HepG2 (cell line): ENCODE measurements around the gene MOB4. TPM values are rescaled to one million over a fixed set of nuclear protein-coding genes. Genes with fewer than 3 reads are reported as not detected.

Experiments
- ATF7-NPFF ChIP-seq: sonication (generic); formaldehyde crosslinking; IDR thresholded peaks from 2 replicates; pipeline ENCODE4 v1.8.1; 2023; ENCODE audit warnings: mild to moderate bottlenecking, low read depth, missing genetic modification reagents, moderate library complexity
- DMTF1 ChIP-seq: sonication (generic); formaldehyde crosslinking; IDR thresholded peaks from 2 replicates; pipeline ENCODE4 v1.4.0; 2020; ENCODE audit warnings: mild to moderate bottlenecking, missing genetic modification reagents
- HNRNPK ChIP-seq: fragments of 200-400 bp; formaldehyde crosslinking; IDR thresholded peaks from 2 replicates; pipeline ENCODE4 v1.6.1; 2018; ENCODE audit warnings: low read length, low read depth, moderate library complexity, mild to moderate bottlenecking; ENCODE audit not compliant: poor library complexity, severe bottlenecking
- TOE1 ChIP-seq: sonication (generic); formaldehyde crosslinking; IDR thresholded peaks from 2 replicates; pipeline ENCODE4 v1.4.0; 2020; ENCODE audit warnings: mild to moderate bottlenecking, missing genetic modification reagents
- ZNF10 ChIP-seq: sonication (generic); formaldehyde crosslinking; IDR thresholded peaks from 2 replicates; pipeline ENCODE4 v1.4.0; 2020; ENCODE audit warnings: mild to moderate bottlenecking, low read depth, missing genetic modification reagents, borderline replicate concordance
- ZNF367 ChIP-seq: sonication (generic); formaldehyde crosslinking; IDR thresholded peaks from 2 replicates; pipeline ENCODE4 v1.4.0; 2020; ENCODE audit warnings: missing genetic modification reagents, borderline replicate concordance
- ZNF639 ChIP-seq: conservative IDR thresholded peaks from 2 replicates; pipeline ENCODE4 v1.6.1; 2018; ENCODE audit warnings: missing genetic modification reagents
- polyA plus RNA-seq, 8 experiments: library from polyadenylated mRNA; depleted of rRNA in 3 of 8; stranded (reverse) in 7 of 8; unstranded in 1 of 8; fragments of >200 nt; fragmentation: Illumina TruSeq in 4 of 8; extraction: Trizol in 4 of 8; gene quantifications; 2 replicates each; pipeline versions ENCODE4 v1.2.1 to v1.2.3, GENCODE V29; 2011 to 2016; ENCODE audit warnings: low read depth in 4 of 8, missing spikeins in 1 of 8, mixed read lengths in 1 of 8; ENCODE audit not compliant: insufficient read depth in 1 of 8
- total RNA-seq, 5 experiments: library from RNA; depleted of rRNA; stranded (reverse); fragments of >200 nt; fragmentation: Illumina TruSeq; extraction: Trizol; gene quantifications; 2 replicates each; pipeline ENCODE4 v1.2.3, GENCODE V29; 2016; ENCODE audit warnings: low read depth in 1 of 5
- TF ChIP-seq, protein P1 (sequence below): sonication (generic); formaldehyde crosslinking; IDR thresholded peaks from 2 replicates; pipeline ENCODE4 v1.4.0; 2020; ENCODE audit warnings: mild to moderate bottlenecking, missing genetic modification reagents, borderline replicate concordance
- TF ChIP-seq, protein P2 (sequence below): sonication (generic); formaldehyde crosslinking; conservative IDR thresholded peaks from 2 replicates; pipeline ENCODE4 v1.8.0; 2022; ENCODE audit warnings: missing genetic modification reagents
- TF ChIP-seq, protein P3 (sequence below): sonication (generic); formaldehyde crosslinking; IDR thresholded peaks from 2 replicates; pipeline ENCODE4 v1.9.0; 2021; ENCODE audit warnings: missing genetic modification reagents, borderline replicate concordance

Gene MOB4
- total and polyA plus RNA-seq, 2 of the 13 experiments (the other 11 are each of a cell fraction or from before 2014, with no cell fraction given) = 35.7 to 38.6 TPM

- TF ChIP-seq, protein P1, sequence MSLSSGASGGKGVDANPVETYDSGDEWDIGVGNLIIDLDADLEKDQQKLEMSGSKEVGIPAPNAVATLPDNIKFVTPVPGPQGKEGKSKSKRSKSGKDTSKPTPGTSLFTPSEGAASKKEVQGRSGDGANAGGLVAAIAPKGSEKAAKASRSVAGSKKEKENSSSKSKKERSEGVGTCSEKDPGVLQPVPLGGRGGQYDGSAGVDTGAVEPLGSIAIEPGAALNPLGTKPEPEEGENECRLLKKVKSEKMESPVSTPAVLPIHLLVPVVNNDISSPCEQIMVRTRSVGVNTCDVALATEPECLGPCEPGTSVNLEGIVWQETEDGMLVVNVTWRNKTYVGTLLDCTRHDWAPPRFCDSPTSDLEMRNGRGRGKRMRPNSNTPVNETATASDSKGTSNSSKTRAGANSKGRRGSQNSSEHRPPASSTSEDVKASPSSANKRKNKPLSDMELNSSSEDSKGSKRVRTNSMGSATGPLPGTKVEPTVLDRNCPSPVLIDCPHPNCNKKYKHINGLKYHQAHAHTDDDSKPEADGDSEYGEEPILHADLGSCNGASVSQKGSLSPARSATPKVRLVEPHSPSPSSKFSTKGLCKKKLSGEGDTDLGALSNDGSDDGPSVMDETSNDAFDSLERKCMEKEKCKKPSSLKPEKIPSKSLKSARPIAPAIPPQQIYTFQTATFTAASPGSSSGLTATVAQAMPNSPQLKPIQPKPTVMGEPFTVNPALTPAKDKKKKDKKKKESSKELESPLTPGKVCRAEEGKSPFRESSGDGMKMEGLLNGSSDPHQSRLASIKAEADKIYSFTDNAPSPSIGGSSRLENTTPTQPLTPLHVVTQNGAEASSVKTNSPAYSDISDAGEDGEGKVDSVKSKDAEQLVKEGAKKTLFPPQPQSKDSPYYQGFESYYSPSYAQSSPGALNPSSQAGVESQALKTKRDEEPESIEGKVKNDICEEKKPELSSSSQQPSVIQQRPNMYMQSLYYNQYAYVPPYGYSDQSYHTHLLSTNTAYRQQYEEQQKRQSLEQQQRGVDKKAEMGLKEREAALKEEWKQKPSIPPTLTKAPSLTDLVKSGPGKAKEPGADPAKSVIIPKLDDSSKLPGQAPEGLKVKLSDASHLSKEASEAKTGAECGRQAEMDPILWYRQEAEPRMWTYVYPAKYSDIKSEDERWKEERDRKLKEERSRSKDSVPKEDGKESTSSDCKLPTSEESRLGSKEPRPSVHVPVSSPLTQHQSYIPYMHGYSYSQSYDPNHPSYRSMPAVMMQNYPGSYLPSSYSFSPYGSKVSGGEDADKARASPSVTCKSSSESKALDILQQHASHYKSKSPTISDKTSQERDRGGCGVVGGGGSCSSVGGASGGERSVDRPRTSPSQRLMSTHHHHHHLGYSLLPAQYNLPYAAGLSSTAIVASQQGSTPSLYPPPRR (CRISPR knock-in tag) = peak; percentile 83
- TF ChIP-seq HNRNPK = peak; percentile 93
- TF ChIP-seq, protein P2, sequence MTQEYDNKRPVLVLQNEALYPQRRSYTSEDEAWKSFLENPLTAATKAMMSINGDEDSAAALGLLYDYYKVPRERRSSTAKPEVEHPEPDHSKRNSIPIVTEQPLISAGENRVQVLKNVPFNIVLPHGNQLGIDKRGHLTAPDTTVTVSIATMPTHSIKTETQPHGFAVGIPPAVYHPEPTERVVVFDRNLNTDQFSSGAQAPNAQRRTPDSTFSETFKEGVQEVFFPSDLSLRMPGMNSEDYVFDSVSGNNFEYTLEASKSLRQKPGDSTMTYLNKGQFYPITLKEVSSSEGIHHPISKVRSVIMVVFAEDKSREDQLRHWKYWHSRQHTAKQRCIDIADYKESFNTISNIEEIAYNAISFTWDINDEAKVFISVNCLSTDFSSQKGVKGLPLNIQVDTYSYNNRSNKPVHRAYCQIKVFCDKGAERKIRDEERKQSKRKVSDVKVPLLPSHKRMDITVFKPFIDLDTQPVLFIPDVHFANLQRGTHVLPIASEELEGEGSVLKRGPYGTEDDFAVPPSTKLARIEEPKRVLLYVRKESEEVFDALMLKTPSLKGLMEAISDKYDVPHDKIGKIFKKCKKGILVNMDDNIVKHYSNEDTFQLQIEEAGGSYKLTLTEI (CRISPR knock-in tag) = no peak
- peak; percentile 94; the same call in 1 of the 2 replicates for TF ChIP-seq ZNF367 (CRISPR knock-in tag)
- no peak; the same call in 1 of the 2 replicates for TF ChIP-seq TOE1 (CRISPR knock-in tag)
- 0 out of 2 replicates have a peak, but pooled peaks have one; percentile 79 for TF ChIP-seq ZNF10
- peak; percentile 81; the same call in 1 of the 2 replicates for TF ChIP-seq DMTF1 (CRISPR knock-in tag)
- peak; percentile 98 for TF ChIP-seq ATF7-NPFF (CRISPR knock-in tag)
- peak; percentile 85 for TF ChIP-seq ZNF639
- TF ChIP-seq, protein P3, sequence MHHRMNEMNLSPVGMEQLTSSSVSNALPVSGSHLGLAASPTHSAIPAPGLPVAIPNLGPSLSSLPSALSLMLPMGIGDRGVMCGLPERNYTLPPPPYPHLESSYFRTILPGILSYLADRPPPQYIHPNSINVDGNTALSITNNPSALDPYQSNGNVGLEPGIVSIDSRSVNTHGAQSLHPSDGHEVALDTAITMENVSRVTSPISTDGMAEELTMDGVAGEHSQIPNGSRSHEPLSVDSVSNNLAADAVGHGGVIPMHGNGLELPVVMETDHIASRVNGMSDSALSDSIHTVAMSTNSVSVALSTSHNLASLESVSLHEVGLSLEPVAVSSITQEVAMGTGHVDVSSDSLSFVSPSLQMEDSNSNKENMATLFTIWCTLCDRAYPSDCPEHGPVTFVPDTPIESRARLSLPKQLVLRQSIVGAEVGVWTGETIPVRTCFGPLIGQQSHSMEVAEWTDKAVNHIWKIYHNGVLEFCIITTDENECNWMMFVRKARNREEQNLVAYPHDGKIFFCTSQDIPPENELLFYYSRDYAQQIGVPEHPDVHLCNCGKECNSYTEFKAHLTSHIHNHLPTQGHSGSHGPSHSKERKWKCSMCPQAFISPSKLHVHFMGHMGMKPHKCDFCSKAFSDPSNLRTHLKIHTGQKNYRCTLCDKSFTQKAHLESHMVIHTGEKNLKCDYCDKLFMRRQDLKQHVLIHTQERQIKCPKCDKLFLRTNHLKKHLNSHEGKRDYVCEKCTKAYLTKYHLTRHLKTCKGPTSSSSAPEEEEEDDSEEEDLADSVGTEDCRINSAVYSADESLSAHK (CRISPR knock-in tag) = no peak
These were observed 16.0 kb upstream of the MOB4 start, which contains the start of the genes HSPD1 and HSPE1 (continued) for GRCh38 chr2:197499594-197500502.
